Fibroblast of the aortic adventitia (primary cell): ENCODE results near the gene HMG20A. TPM values are rescaled to one million over a fixed set of nuclear protein-coding genes. Genes with fewer than 3 reads are reported as not detected.
A peak's percentile ranks its signal among the peaks of the same experiment; 100 is the strongest.

ENCODE experiments used
- DNase-seq: peaks from one replicate; pipeline ENCODE4 v3.0.0-alpha.2; 2010; ENCODE audit warnings: low read depth
- H3K4me3 ChIP-seq: 2 replicates; pipeline ENCODE4 v1.5.1; 2011; ENCODE audit warnings: low read depth, mild to moderate bottlenecking, control low read depth, low read length, moderate library complexity
- CTCF ChIP-seq: IDR thresholded peaks from 2 replicates; pipeline ENCODE4 v1.5.1; 2011; ENCODE audit warnings: mild to moderate bottlenecking, low read length, control low read depth, inconsistent platforms; ENCODE audit not compliant: insufficient read depth
- total RNA-seq: library from RNA; depleted of rRNA; stranded (reverse); fragments of >200 nt; gene quantifications from 2 replicates; pipeline ENCODE4 v1.2.3, GENCODE V29; 2012; ENCODE audit warnings: low replicate concordance

The HMG20A gene
- total RNA-seq, 1 donor: 28.7 TPM

- no peak for TF ChIP-seq CTCF
- no peak overlapping the region for H3K4me3 ChIP-seq
- DNase-seq: peak; percentile 28
Observed at GRCh38 chr15:77506311-77507142, 85.8 kb downstream of the HMG20A start.

GRCh38 chr15:77507143-77507897 is 86.6 kb downstream of the HMG20A start:
- no peak for TF ChIP-seq CTCF
- no peak overlapping the region for H3K4me3 ChIP-seq
- no peak for DNase-seq

GRCh38 chr15:77507911-77508310 is 87.2 kb downstream of the HMG20A start:
- no peak overlapping the region for H3K4me3 ChIP-seq
- DNase-seq: peak; percentile 75
- TF ChIP-seq CTCF: no peak

- peak; percentile 91 for DNase-seq
- no peak for TF ChIP-seq CTCF
Observed at GRCh38 chr15:77508541-77509243, 88.0 kb downstream of the HMG20A start.

GRCh38 chr15:77510066-77511057 is 89.7 kb downstream of the HMG20A start:
- no peak for DNase-seq
- TF ChIP-seq CTCF: no peak
- no peak overlapping the region for H3K4me3 ChIP-seq

More at GRCh38 chr15:77508541-77509243, 88.0 kb downstream of the HMG20A start:
- H3K4me3 ChIP-seq: no peak overlapping the region

- DNase-seq: no peak
- no peak overlapping the region for H3K4me3 ChIP-seq
- no peak for TF ChIP-seq CTCF
Observed at GRCh38 chr15:77511869-77512268, 91.2 kb downstream of the HMG20A start.
